ENCODE data around the gene ANP32B.
A peak's percentile ranks its signal among the peaks of the same experiment; 100 is the strongest.
"Not testable (repeated sequence)": the region's sequence is repeated elsewhere in the genome, so short reads cannot be mapped to it uniquely, and the experiment has no call there.

ANP32B gene

DNA sequence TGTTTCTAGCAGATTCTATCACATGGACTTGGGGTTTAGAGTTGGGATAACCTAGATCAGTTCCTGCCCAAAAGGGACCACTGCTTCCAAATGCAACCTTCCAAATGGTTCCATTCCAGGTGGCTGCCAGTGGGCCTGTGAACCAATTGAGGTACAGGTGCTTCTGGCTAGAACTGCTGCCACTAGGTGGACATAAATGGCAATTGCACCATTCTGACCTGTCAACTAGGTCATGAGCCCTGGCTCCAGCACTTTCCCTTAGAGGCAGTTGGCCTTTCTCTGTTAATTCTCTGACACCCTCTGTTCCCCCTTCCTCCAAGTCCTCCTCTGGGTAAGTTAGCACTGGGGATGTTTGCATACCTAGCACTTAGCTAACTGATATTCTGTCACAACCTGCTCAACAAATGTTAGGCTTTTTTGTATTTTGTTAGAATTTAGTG is 28.6 kb upstream of the ANP32B start:
- no peak overlapping the region for H3K4me3 ChIP-seq (ENCODE audit: low read depth, low read length)
- DNase-seq = peak; percentile 45
- H3K4me1 ChIP-seq = 0 out of 2 replicates have a peak, but pooled peaks cover 7% of the 10 kb centered on the region
- no peaks in the 10 kb centered on the region for H3K36me3 ChIP-seq
- H3K9me3 ChIP-seq = 0 out of 2 replicates have a peak, but pooled peaks cover 3% of the 10 kb centered on the region
- peak; percentile 82 for TF ChIP-seq CTCF (IDR thresholded peaks at IDR 0.05; ENCODE audit: low read depth, low read length)
- H3K27me3 ChIP-seq = peaks cover 14% of the 10 kb centered on the region

DNA sequence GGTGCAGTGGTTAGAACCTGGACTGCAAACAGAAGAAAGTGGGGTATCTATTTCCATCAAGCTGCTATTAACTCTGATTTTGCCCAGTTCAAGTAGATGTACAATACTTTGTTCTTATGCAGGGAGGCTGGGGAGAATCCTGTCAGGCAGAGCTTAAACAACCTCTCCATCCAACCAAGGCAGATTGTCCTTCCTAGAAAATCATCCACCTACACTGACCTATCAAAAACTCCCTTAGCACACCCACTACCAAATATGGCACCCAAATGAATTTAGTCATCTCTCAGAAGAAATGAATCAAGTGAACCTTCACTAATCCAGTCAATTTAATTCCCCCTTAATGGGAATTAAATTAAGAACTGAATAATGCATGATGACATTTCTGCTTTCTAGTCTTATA is 26.8 kb upstream of the ANP32B start:
- no peaks in the 10 kb centered on the region for H3K36me3 ChIP-seq
- H3K4me1 ChIP-seq = 0 out of 2 replicates have a peak, but pooled peaks cover 7% of the 10 kb centered on the region
- H3K9me3 ChIP-seq = no peaks in the 10 kb centered on the region
- no peak for DNase-seq
- TF ChIP-seq CTCF (IDR thresholded peaks at IDR 0.05; ENCODE audit: low read depth, low read length) = no peak
- no peak overlapping the region for H3K4me3 ChIP-seq (ENCODE audit: low read depth, low read length)
- peaks cover 5% of the 10 kb centered on the region for H3K27me3 ChIP-seq

DNA sequence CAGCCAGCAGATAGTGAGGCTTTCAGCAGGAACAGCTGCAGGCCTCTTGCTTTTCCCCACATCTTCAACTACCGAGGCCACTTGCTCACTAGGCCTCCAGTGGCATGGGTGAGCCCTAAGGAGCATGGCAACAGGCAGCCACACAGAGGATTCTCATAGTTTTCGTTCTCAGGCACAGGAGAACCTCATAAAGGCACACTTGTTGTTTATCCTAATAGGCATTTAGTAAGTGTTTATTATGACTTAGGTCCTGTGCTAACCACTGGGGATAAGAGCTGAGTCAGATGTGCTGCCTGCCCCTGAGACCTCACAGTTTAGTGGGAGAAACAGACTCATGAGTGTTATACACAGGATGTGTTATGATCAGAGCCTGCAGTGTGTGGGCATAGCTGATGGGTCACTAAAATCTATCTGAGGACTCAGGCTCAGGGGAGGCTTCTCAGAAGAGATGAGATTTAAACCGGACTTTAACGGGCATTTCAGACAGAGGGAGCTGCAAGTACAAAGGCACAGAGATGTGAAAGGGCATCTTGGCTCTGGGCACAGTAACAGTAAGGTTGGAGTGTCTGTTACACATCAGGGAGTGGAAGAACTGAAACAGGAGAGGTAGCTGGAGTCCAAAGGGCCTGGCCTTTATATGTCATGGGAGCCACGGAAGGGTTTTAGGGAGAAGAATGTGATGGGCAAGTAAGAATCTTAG is 24.2 kb upstream of the ANP32B start:
- DNase-seq = no peak
- Histone ChIP-seq H3K27me3 (no peaks in the 10 kb centered on the region), H3K4me1 (0 out of 2 replicates have a peak, but pooled peaks cover 2% of the 10 kb centered on the region), H3K9me3 (no peaks in the 10 kb centered on the region), H3K36me3 (no peaks in the 10 kb centered on the region), H3K4me3 (ENCODE audit: low read depth, low read length) (no peak overlapping the region)
- no peak for TF ChIP-seq CTCF (IDR thresholded peaks at IDR 0.05; ENCODE audit: low read depth, low read length)

- H3K4me3 ChIP-seq (ENCODE audit: low read depth, low read length) = no peak overlapping the region
- H3K27me3 ChIP-seq = no peaks in the 10 kb centered on the region
- H3K36me3 ChIP-seq = no peaks in the 10 kb centered on the region
- no peak for DNase-seq
- TF ChIP-seq CTCF (IDR thresholded peaks at IDR 0.05; ENCODE audit: low read depth, low read length) = no peak
- 0 out of 2 replicates have a peak, but pooled peaks cover 2% of the 10 kb centered on the region for H3K4me1 ChIP-seq
- no peaks in the 10 kb centered on the region for H3K9me3 ChIP-seq
These were observed 23.6 kb upstream of the ANP32B start for GRCh38 chr9:97959585-97959984.

DNA sequence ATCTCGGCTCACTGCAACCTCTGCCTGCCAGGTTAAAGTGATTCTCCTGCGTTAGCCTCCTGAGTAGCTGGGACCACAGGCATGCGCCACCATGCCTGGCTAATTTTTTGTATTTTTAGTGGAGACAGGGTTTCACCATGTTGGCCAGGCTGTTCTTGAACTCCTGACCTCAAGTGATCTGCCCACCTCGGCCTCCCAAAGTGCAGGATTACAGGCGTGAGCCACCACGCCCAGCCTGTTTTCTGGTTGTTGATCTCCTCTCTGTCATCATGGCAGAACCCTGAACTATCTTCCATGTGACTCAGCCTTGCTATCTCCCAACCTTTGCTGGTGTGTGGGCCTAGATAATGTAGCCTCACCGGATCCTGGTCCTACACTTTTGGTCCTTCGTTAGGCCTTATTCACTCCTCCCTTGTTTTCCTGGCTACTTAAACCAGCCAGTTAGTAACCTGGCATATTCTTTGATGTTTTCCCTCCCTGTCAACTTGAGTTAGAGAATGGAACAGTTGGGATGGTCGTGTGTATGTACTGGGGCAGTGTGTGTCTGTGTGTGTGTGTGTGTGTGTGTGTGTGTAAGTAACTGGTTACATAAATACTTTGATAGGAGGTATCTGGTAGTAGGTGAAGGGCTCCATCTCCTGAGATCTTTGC is 22.3 kb upstream of the ANP32B start:
- not testable (repeated sequence) for H3K9me3 ChIP-seq; H3K4me3 ChIP-seq (ENCODE audit: low read depth, low read length); H3K27me3 ChIP-seq; DNase-seq; H3K4me1 ChIP-seq; H3K36me3 ChIP-seq

GRCh38 chr9:97961361-97961760 is 21.8 kb upstream of the ANP32B start:
- TF ChIP-seq CTCF (IDR thresholded peaks at IDR 0.05; ENCODE audit: low read depth, low read length) = no peak
- DNase-seq = no peak
- H3K4me1 ChIP-seq = 0 out of 2 replicates have a peak, but pooled peaks cover 2% of the 10 kb centered on the region

More at GRCh38 chr9:97961361-97961760, 21.8 kb upstream of the ANP32B start:
- Histone ChIP-seq H3K27me3 (no peaks in the 10 kb centered on the region; the same call in 1 of the 2 replicates), H3K4me3 (ENCODE audit: low read depth, low read length) (no peak overlapping the region), H3K9me3 (no peaks in the 10 kb centered on the region), H3K36me3 (no peaks in the 10 kb centered on the region)
